Caco-2 (cell line): Measurements from ENCODE around the gene MCEMP1. TPM values are rescaled to one million over a fixed set of nuclear protein-coding genes. Genes with fewer than 3 reads are reported as not detected.

Experiments used
- BruUV-seq: library from RNA; stranded (reverse); fragments of 400-500 nt; replicated peaks from 2 replicates; lab custom pipeline; 2021; lab: Mats Ljungman, UMichigan
- CTCF ChIA-PET: fragments of 300-600 bp; sonication (Branson Sonifier 250); formaldehyde crosslinking; loops from one replicate; lab custom pipeline; 2022; ENCODE audit warnings: antibody characterized with exemption; lab: Charles Lee
- POLR2A ChIA-PET: fragments of 300-600 bp; sonication (Branson Sonifier 250); formaldehyde crosslinking; loops from one replicate; lab custom pipeline; 2022; ENCODE audit warnings: antibody characterized with exemption; lab: Charles Lee
- DNase-seq, 2 experiments: peaks; one replicate each; pipeline versions ENCODE4 v3.0.0 to v3.0.0-alpha.2; 2020 to 2022
- H3K27me3 ChIP-seq: replicated peaks from 2 replicates; pipeline ENCODE4 v1.6.0; 2011; ENCODE audit warnings: low read length; ENCODE audit not compliant: control insufficient read depth, insufficient read depth
- H3K36me3 ChIP-seq: 2 replicates; pipeline ENCODE4 v1.5.1; 2011; ENCODE audit warnings: low read length; ENCODE audit not compliant: control insufficient read depth, insufficient read depth
- H3K4me1 ChIP-seq: fragments of 250-450 bp; sonication (Bioruptor Pico); 2 replicates; pipeline ENCODE4 v1.5.1; 2020; ENCODE audit warnings: mild to moderate bottlenecking
- H3K4me3 ChIP-seq: 2 replicates; pipeline ENCODE4 v1.5.1; 2011; ENCODE audit warnings: low read depth, mild to moderate bottlenecking, control low read depth, low read length
- H3K9me3 ChIP-seq: fragments of 250-450 bp; sonication (Bioruptor Pico); 2 replicates; pipeline ENCODE4 v1.5.1; 2020; ENCODE audit warnings: mild to moderate bottlenecking, moderate library complexity
- H3K27ac Mint-ChIP-seq: one replicate; pipeline ENCODE4 v1.8.0; 2022; ENCODE audit warnings: mixed read lengths; ENCODE audit not compliant: unreplicated experiment
- H3K27me3 Mint-ChIP-seq: one replicate; pipeline ENCODE4 v1.8.0; 2022; ENCODE audit warnings: mixed read lengths; ENCODE audit not compliant: insufficient read depth, unreplicated experiment
- H3K36me3 Mint-ChIP-seq: one replicate; pipeline ENCODE4 v1.8.0; 2022; ENCODE audit warnings: mild to moderate bottlenecking, mixed read lengths; ENCODE audit not compliant: insufficient read depth, unreplicated experiment
- H3K4me1 Mint-ChIP-seq: one replicate; pipeline ENCODE4 v1.8.0; 2022; ENCODE audit warnings: low read depth, mixed read lengths; ENCODE audit not compliant: unreplicated experiment
- H3K4me3 Mint-ChIP-seq: one replicate; pipeline ENCODE4 v1.8.0; 2022; ENCODE audit warnings: mild to moderate bottlenecking, moderate library complexity, mixed read lengths; ENCODE audit not compliant: unreplicated experiment
- H3K9me3 Mint-ChIP-seq: one replicate; pipeline ENCODE4 v1.8.0; 2022; ENCODE audit warnings: mixed read lengths; ENCODE audit not compliant: unreplicated experiment
- CTCF ChIP-seq, 2 experiments: fragments of 200-600 bp in 1 of 2; IDR thresholded peaks; 1 replicate in 1 of 2; 2 replicates in 1 of 2; pipeline versions ENCODE4 v1.5.1 to v1.8.0; 2011 to 2022; ENCODE audit warnings: antibody characterized with exemption in 1 of 2, control low read depth in 1 of 2, inconsistent platforms in 1 of 2, low read depth in 1 of 2, low read length in 1 of 2, mild to moderate bottlenecking in 1 of 2, moderate library complexity in 1 of 2; ENCODE audit not compliant: insufficient read depth in 1 of 2, severe bottlenecking in 1 of 2, unreplicated experiment in 1 of 2
- intact Hi-C: fragments of 100-400 bp; cut with micrococcal nuclease; formaldehyde crosslinking; loops from one replicate; pipeline ENCODE4 v1.10.0; 2022; ENCODE audit not compliant: unreplicated experiment
- total RNA-seq: library from RNA; stranded (reverse); gene quantifications from 2 replicates; pipeline ENCODE4 v1.2.3, GENCODE V29; 2022

Gene MCEMP1
- total RNA-seq, 1 experiment from 2014 or later: not detected

GRCh38 chr19:7650148-7650547 lies 26.7 kb upstream of the MCEMP1 start:
- H3K4me1 Mint-ChIP-seq: peaks cover 13% of the 10 kb centered on the region
- POLR2A ChIA-PET: no interaction called here
- H3K27ac Mint-ChIP-seq: no peak overlapping the region
- no peaks in the 10 kb centered on the region for H3K9me3 Mint-ChIP-seq
- Histone ChIP-seq H3K4me3 (no peak overlapping the region), H3K36me3 (no peaks in the 10 kb centered on the region), H3K9me3 (no peaks in the 10 kb centered on the region), H3K27me3 (no peaks in the 10 kb centered on the region), H3K4me1 (no peaks in the 10 kb centered on the region)
- no peaks in the 10 kb centered on the region for H3K27me3 Mint-ChIP-seq
- intact Hi-C loops: no loop called here
- CTCF ChIA-PET: interaction anchor here (0.9 to 2.1 kb wide), 2 partner anchors 31 to 155 kb away, joined by 3 to 8 read pairs; partner anchors contain the start of gene TRAPPC5
- no TSS peak for BruUV-seq
- no peak for TF ChIP-seq CTCF (IDR thresholded peaks at IDR 0.05; ENCODE audit: insufficient read depth in 1 of 2, low read depth in 1 of 2, low read length in 1 of 2, severe bottlenecking in 1 of 2, unreplicated experiment in 1 of 2)
- DNase-seq: no peak
- no peak overlapping the region for H3K4me3 Mint-ChIP-seq
- no peaks in the 10 kb centered on the region for H3K36me3 Mint-ChIP-seq

- DNase-seq: peak; percentile 88 to 92
- Mint-ChIP-seq H3K9me3 (no peaks in the 10 kb centered on the region), H3K36me3 (no peaks in the 10 kb centered on the region), H3K4me1 (peaks cover 13% of the 10 kb centered on the region), H3K4me3 (peak overlapping the region; percentile 80), H3K27me3 (no peaks in the 10 kb centered on the region), H3K27ac (peak overlapping the region; percentile 93)
- ChIA-PET CTCF (interaction anchor here (0.6 to 1.9 kb wide), 4 partner anchors 28 to 147 kb away, joined by 3 to 13 read pairs (median 6); partner anchors contain the start of gene TRAPPC5), POLR2A (interaction anchor here (0.7 kb wide), 1 partner anchor 405 kb away, joined by 3 read pairs; no protein-coding TSS in a partner anchor)
- intact Hi-C loops: loop anchor here (1.0 kb wide), 2 partner anchors 28 to 147 kb away; partner anchors contain the start of gene TRAPPC5
- TF ChIP-seq CTCF (IDR thresholded peaks at IDR 0.05; ENCODE audit: insufficient read depth in 1 of 2, low read depth in 1 of 2, low read length in 1 of 2, severe bottlenecking in 1 of 2, unreplicated experiment in 1 of 2): peak; percentile 90 to 92
- Histone ChIP-seq H3K9me3 (no peaks in the 10 kb centered on the region), H3K4me1 (no peaks in the 10 kb centered on the region), H3K4me3 (peak overlapping the region; percentile 1; the same call in 1 of the 2 replicates), H3K27me3 (no peaks in the 10 kb centered on the region), H3K36me3 (no peaks in the 10 kb centered on the region)
- no TSS peak for BruUV-seq
Measured at GRCh38 chr19:7652061-7652641, 24.7 kb upstream of the MCEMP1 start.

GRCh38 chr19:7654401-7654800 lies 22.5 kb upstream of the MCEMP1 start:
- Mint-ChIP-seq H3K9me3 (no peaks in the 10 kb centered on the region), H3K4me1 (peaks cover 13% of the 10 kb centered on the region), H3K36me3 (no peaks in the 10 kb centered on the region), H3K27ac (no peak overlapping the region), H3K27me3 (no peaks in the 10 kb centered on the region), H3K4me3 (no peak overlapping the region)
- ChIA-PET POLR2A (no interaction called here), CTCF (no interaction called here)
- Histone ChIP-seq H3K36me3 (no peaks in the 10 kb centered on the region), H3K27me3 (no peaks in the 10 kb centered on the region), H3K4me1 (no peaks in the 10 kb centered on the region), H3K4me3 (no peak overlapping the region), H3K9me3 (no peaks in the 10 kb centered on the region)
- no peak for TF ChIP-seq CTCF (IDR thresholded peaks at IDR 0.05; ENCODE audit: insufficient read depth in 1 of 2, low read depth in 1 of 2, low read length in 1 of 2, severe bottlenecking in 1 of 2, unreplicated experiment in 1 of 2)
- no peak for DNase-seq
- intact Hi-C loops: no loop called here
- no TSS peak for BruUV-seq
